DND-41 (cell line): ENCODE measurements around the gene BAIAP2L1.

Source experiments
- EZH2 ChIP-seq: IDR thresholded peaks from 3 replicates; pipeline ENCODE4 v1.6.1; 2012; ENCODE audit warnings: borderline replicate concordance, low read depth, mild to moderate bottlenecking, moderate library complexity, low read length, inconsistent platforms; ENCODE audit not compliant: severe bottlenecking
- TF ChIP-seq, protein P1 (sequence below): IDR thresholded peaks from 2 replicates; pipeline ENCODE4 v1.5.1; 2012; ENCODE audit warnings: borderline replicate concordance, low read length, moderate library complexity, mild to moderate bottlenecking; ENCODE audit not compliant: poor library complexity, severe bottlenecking; ENCODE audit errors: extremely low read depth

DNA sequence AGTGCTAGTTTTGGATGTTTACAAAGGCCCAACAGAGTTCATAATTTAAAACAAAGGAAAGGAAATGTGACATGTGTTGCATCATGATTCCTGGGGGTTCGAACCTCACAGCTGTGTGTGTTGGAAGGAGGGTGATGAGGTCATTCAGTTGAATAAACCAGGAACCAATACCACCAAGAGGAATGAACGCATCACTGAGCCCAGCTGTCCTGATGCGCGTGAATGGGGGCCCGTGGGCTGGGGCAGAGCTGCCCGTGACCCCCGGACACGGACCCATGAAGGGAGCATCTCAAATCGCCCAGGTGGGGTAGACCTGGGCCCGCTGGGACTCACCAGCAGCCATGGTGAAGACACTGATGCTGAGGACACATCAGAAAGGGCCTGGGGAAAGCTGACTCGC lies 86.4 kb downstream of the BAIAP2L1 start:
- TF ChIP-seq EZH2, result no peak
- TF ChIP-seq, protein P1, sequence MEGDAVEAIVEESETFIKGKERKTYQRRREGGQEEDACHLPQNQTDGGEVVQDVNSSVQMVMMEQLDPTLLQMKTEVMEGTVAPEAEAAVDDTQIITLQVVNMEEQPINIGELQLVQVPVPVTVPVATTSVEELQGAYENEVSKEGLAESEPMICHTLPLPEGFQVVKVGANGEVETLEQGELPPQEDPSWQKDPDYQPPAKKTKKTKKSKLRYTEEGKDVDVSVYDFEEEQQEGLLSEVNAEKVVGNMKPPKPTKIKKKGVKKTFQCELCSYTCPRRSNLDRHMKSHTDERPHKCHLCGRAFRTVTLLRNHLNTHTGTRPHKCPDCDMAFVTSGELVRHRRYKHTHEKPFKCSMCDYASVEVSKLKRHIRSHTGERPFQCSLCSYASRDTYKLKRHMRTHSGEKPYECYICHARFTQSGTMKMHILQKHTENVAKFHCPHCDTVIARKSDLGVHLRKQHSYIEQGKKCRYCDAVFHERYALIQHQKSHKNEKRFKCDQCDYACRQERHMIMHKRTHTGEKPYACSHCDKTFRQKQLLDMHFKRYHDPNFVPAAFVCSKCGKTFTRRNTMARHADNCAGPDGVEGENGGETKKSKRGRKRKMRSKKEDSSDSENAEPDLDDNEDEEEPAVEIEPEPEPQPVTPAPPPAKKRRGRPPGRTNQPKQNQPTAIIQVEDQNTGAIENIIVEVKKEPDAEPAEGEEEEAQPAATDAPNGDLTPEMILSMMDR, result no peak
